Measurements from ENCODE around the gene ADAMTS17.

The ADAMTS17 gene

GRCh38 chr15:100198442-100198841, 143.3 kb downstream of the ADAMTS17 start:
- no peak for DNase-seq

- DNase-seq = no peak
Measured at GRCh38 chr15:100196326-100197058, 145.3 kb downstream of the ADAMTS17 start.

GRCh38 chr15:100194996-100195395, 146.8 kb downstream of the ADAMTS17 start:
- DNase-seq = no peak

- no peak for DNase-seq
Measured at GRCh38 chr15:100193277-100193860, 148.4 kb downstream of the ADAMTS17 start.

- no peak for DNase-seq
Measured at GRCh38 chr15:100192097-100193080, 149.4 kb downstream of the ADAMTS17 start.

GRCh38 chr15:100191161-100191560, 150.6 kb downstream of the ADAMTS17 start:
- DNase-seq = no peak

- no peak for DNase-seq
Measured at GRCh38 chr15:100190675-100191074, 151.1 kb downstream of the ADAMTS17 start.

- no peak for DNase-seq
Measured at GRCh38 chr15:100189849-100190248, 151.9 kb downstream of the ADAMTS17 start.

GRCh38 chr15:100189319-100189718, 152.5 kb downstream of the ADAMTS17 start:
- no peak for DNase-seq

GRCh38 chr15:100187677-100188076, 154.1 kb downstream of the ADAMTS17 start:
- DNase-seq = no peak

GRCh38 chr15:100186960-100187359, 154.8 kb downstream of the ADAMTS17 start:
- DNase-seq = no peak

GRCh38 chr15:100186366-100186765, 155.4 kb downstream of the ADAMTS17 start:
- DNase-seq = no peak

GRCh38 chr15:100183921-100184495, 157.8 kb downstream of the ADAMTS17 start:
- DNase-seq = no peak

- no peak for DNase-seq
Measured at GRCh38 chr15:100180921-100181320, 160.9 kb downstream of the ADAMTS17 start.

GRCh38 chr15:100175406-100176114, 166.2 kb downstream of the ADAMTS17 start:
- DNase-seq = no peak

- DNase-seq = no peak
Measured at GRCh38 chr15:100174904-100175275, 166.9 kb downstream of the ADAMTS17 start.

- no peak for DNase-seq
Measured at GRCh38 chr15:100174159-100174903, 167.4 kb downstream of the ADAMTS17 start.

GRCh38 chr15:100172356-100173024, 169.3 kb downstream of the ADAMTS17 start:
- DNase-seq = no peak

- no peak for DNase-seq
Measured at GRCh38 chr15:100171411-100171810, 170.4 kb downstream of the ADAMTS17 start.

- no peak for DNase-seq
Measured at GRCh38 chr15:100170291-100171210, 171.2 kb downstream of the ADAMTS17 start.

Data from fibroblast of skin of scalp (primary cell).